GM23338 (cell line): ENCODE data around the gene ZNF311. TPM values are rescaled to one million over a fixed set of nuclear protein-coding genes. Genes with fewer than 3 reads are reported as not detected.

Source experiments
- CREB1 ChIP-seq: fragments of 250-450 bp; sonication (Bioruptor Pico); IDR thresholded peaks from 2 replicates; pipeline ENCODE4 v1.5.0; 2020; ENCODE audit warnings: low read depth, mild to moderate bottlenecking, moderate library complexity
- EZH2 ChIP-seq: fragments of 200-600 bp; sonication (generic); IDR thresholded peaks from one replicate; pipeline ENCODE4 v1.8.0; 2017; ENCODE audit warnings: antibody characterized with exemption, mild to moderate bottlenecking, low read depth; ENCODE audit not compliant: unreplicated experiment
- JUNB ChIP-seq: IDR thresholded peaks from one replicate; pipeline ENCODE4 v1.6.1; 2016; ENCODE audit warnings: antibody characterized with exemption; ENCODE audit not compliant: unreplicated experiment
- NANOG ChIP-seq: IDR thresholded peaks from 2 replicates; pipeline ENCODE4 v1.6.1; 2016; ENCODE audit warnings: antibody characterized with exemption, borderline replicate concordance
- POLR2AphosphoS5 ChIP-seq: IDR thresholded peaks from 2 replicates; pipeline ENCODE4 v1.6.1; 2016; ENCODE audit warnings: antibody characterized with exemption, low read depth
- ZNF114 ChIP-seq: fragments of 250-450 bp; sonication (Bioruptor Pico); IDR thresholded peaks from 2 replicates; pipeline ENCODE4 v1.5.0; 2020; ENCODE audit warnings: mild to moderate bottlenecking, moderate library complexity
- ZNF331 ChIP-seq: fragments of 250-450 bp; sonication (Bioruptor Pico); IDR thresholded peaks from 2 replicates; pipeline ENCODE4 v1.5.0; 2020; ENCODE audit warnings: low read depth, mild to moderate bottlenecking, moderate library complexity
- polyA plus RNA-seq: library from polyadenylated mRNA; unstranded; fragments of >200 nt; fragmentation: Nextera tagmentation; extraction: Ambion mirVana; gene quantifications from 2 replicates; pipeline ENCODE4 v1.2.1, GENCODE V29; 2016
- total RNA-seq: library from RNA; depleted of rRNA; stranded (reverse); fragments of >200 nt; shearing (Covaris generic); gene quantifications from 2 replicates; pipeline ENCODE4 v1.2.3, GENCODE V29; 2014
- TF ChIP-seq, protein P1 (sequence below): fragments of 250-450 bp; sonication (Bioruptor Pico); IDR thresholded peaks from 2 replicates; pipeline ENCODE4 v1.5.0; 2020; ENCODE audit warnings: mild to moderate bottlenecking, moderate library complexity
- TF ChIP-seq, protein P2 (sequence below): IDR thresholded peaks from one replicate; pipeline ENCODE4 v1.6.1; 2018; ENCODE audit warnings: antibody characterized with exemption; ENCODE audit not compliant: unreplicated experiment
- TF ChIP-seq, protein P3 (sequence below), 2 experiments: fragments of 200-600 bp in 1 of 2; sonication (generic) in 1 of 2; conservative IDR thresholded peaks; 2 replicates each; pipeline versions ENCODE4 v1.5.1 to v1.6.1; 2016 to 2017; ENCODE audit warnings: antibody characterized with exemption in 2 of 2, low read depth in 2 of 2, mild to moderate bottlenecking in 2 of 2, moderate library complexity in 1 of 2

Gene ZNF311
- total and polyA plus RNA-seq, 2 experiments from 2014 or later: 1.5 to 1.8 TPM

DNA sequence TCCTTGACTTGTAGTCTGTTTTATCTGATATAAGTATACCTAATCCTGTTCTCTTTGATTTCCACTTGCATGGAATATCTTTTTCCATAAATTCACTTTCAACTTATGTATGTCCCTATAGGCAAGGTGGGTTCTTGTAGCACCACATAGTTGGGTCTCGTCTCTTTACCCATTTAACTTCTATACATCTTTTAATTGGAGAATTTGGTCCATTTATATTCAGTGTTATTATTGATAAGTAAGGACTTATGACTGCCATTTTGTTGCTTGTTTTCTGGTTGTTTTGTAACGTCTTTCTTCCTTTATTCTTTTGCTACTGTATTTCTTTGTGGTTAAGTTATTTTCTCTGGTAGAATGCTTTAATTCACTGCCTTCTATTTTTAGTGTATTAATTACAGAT is 14.5 kb upstream of the ZNF311 start (continued):
- TF ChIP-seq, protein P1, sequence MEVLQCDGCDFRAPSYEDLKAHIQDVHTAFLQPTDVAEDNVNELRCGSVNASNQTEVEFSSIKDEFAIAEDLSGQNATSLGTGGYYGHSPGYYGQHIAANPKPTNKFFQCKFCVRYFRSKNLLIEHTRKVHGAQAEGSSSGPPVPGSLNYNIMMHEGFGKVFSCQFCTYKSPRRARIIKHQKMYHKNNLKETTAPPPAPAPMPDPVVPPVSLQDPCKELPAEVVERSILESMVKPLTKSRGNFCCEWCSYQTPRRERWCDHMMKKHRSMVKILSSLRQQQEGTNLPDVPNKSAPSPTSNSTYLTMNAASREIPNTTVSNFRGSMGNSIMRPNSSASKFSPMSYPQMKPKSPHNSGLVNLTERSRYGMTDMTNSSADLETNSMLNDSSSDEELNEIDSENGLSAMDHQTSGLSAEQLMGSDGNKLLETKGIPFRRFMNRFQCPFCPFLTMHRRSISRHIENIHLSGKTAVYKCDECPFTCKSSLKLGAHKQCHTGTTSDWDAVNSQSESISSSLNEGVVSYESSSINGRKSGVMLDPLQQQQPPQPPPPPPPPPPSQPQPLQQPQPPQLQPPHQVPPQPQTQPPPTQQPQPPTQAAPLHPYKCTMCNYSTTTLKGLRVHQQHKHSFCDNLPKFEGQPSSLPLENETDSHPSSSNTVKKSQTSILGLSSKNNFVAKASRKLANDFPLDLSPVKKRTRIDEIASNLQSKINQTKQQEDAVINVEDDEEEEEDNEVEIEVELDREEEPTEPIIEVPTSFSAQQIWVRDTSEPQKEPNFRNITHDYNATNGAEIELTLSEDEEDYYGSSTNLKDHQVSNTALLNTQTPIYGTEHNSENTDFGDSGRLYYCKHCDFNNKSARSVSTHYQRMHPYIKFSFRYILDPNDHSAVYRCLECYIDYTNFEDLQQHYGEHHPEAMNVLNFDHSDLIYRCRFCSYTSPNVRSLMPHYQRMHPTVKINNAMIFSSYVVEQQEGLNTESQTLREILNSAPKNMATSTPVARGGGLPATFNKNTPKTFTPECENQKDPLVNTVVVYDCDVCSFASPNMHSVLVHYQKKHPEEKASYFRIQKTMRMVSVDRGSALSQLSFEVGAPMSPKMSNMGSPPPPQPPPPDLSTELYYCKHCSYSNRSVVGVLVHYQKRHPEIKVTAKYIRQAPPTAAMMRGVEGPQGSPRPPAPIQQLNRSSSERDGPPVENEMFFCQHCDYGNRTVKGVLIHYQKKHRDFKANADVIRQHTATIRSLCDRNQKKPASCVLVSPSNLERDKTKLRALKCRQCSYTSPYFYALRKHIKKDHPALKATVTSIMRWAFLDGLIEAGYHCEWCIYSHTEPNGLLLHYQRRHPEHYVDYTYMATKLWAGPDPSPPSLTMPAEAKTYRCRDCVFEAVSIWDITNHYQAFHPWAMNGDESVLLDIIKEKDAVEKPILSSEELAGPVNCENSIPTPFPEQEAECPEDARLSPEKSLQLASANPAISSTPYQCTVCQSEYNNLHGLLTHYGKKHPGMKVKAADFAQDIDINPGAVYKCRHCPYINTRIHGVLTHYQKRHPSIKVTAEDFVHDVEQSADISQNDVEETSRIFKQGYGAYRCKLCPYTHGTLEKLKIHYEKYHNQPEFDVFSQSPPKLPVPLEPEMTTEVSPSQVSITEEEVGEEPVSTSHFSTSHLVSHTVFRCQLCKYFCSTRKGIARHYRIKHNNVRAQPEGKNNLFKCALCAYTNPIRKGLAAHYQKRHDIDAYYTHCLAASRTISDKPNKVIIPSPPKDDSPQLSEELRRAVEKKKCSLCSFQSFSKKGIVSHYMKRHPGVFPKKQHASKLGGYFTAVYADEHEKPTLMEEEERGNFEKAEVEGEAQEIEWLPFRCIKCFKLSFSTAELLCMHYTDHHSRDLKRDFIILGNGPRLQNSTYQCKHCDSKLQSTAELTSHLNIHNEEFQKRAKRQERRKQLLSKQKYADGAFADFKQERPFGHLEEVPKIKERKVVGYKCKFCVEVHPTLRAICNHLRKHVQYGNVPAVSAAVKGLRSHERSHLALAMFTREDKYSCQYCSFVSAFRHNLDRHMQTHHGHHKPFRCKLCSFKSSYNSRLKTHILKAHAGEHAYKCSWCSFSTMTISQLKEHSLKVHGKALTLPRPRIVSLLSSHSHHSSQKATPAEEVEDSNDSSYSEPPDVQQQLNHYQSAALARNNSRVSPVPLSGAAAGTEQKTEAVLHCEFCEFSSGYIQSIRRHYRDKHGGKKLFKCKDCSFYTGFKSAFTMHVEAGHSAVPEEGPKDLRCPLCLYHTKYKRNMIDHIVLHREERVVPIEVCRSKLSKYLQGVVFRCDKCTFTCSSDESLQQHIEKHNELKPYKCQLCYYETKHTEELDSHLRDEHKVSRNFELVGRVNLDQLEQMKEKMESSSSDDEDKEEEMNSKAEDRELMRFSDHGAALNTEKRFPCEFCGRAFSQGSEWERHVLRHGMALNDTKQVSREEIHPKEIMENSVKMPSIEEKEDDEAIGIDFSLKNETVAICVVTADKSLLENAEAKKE (CRISPR knock-in tag): no peak
- no peak for TF ChIP-seq ZNF331 (CRISPR knock-in tag)
- TF ChIP-seq CREB1 (CRISPR knock-in tag): no peak
- TF ChIP-seq, protein P2, sequence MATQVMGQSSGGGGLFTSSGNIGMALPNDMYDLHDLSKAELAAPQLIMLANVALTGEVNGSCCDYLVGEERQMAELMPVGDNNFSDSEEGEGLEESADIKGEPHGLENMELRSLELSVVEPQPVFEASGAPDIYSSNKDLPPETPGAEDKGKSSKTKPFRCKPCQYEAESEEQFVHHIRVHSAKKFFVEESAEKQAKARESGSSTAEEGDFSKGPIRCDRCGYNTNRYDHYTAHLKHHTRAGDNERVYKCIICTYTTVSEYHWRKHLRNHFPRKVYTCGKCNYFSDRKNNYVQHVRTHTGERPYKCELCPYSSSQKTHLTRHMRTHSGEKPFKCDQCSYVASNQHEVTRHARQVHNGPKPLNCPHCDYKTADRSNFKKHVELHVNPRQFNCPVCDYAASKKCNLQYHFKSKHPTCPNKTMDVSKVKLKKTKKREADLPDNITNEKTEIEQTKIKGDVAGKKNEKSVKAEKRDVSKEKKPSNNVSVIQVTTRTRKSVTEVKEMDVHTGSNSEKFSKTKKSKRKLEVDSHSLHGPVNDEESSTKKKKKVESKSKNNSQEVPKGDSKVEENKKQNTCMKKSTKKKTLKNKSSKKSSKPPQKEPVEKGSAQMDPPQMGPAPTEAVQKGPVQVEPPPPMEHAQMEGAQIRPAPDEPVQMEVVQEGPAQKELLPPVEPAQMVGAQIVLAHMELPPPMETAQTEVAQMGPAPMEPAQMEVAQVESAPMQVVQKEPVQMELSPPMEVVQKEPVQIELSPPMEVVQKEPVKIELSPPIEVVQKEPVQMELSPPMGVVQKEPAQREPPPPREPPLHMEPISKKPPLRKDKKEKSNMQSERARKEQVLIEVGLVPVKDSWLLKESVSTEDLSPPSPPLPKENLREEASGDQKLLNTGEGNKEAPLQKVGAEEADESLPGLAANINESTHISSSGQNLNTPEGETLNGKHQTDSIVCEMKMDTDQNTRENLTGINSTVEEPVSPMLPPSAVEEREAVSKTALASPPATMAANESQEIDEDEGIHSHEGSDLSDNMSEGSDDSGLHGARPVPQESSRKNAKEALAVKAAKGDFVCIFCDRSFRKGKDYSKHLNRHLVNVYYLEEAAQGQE: no peak
- TF ChIP-seq POLR2AphosphoS5: no peak
- TF ChIP-seq ZNF114 (CRISPR knock-in tag): no peak
- no peak for TF ChIP-seq NANOG
- TF ChIP-seq, protein P3, sequence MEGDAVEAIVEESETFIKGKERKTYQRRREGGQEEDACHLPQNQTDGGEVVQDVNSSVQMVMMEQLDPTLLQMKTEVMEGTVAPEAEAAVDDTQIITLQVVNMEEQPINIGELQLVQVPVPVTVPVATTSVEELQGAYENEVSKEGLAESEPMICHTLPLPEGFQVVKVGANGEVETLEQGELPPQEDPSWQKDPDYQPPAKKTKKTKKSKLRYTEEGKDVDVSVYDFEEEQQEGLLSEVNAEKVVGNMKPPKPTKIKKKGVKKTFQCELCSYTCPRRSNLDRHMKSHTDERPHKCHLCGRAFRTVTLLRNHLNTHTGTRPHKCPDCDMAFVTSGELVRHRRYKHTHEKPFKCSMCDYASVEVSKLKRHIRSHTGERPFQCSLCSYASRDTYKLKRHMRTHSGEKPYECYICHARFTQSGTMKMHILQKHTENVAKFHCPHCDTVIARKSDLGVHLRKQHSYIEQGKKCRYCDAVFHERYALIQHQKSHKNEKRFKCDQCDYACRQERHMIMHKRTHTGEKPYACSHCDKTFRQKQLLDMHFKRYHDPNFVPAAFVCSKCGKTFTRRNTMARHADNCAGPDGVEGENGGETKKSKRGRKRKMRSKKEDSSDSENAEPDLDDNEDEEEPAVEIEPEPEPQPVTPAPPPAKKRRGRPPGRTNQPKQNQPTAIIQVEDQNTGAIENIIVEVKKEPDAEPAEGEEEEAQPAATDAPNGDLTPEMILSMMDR (conservative IDR thresholded peaks at IDR 0.05; ENCODE audit: low read depth in 2 of 2): no peak
- TF ChIP-seq EZH2: no peak
- no peak for TF ChIP-seq JUNB
